ENCODE data around the gene CCDC81.

Gene CCDC81

GRCh38 chr11:86372586-86372985 lies 2.1 kb upstream of the CCDC81 start:
- TF ChIP-seq ZNF274 (IDR thresholded peaks at IDR 0.05; ENCODE audit: low read depth, low read length) = no peak
- no peak overlapping the region for H3K4me3 ChIP-seq (ENCODE audit: low read length)

- H3K4me3 ChIP-seq (ENCODE audit: low read length) = no peak overlapping the region
- TF ChIP-seq ZNF274 (IDR thresholded peaks at IDR 0.05; ENCODE audit: low read depth, low read length) = no peak
Measured at GRCh38 chr11:86374069-86374468, 618 bp upstream of the CCDC81 start.

- TF ChIP-seq ZNF274 (IDR thresholded peaks at IDR 0.05; ENCODE audit: low read depth, low read length) = no peak
- H3K4me3 ChIP-seq (ENCODE audit: low read length) = no peak overlapping the region
Measured at GRCh38 chr11:86377972-86378371, 3.3 kb downstream of the CCDC81 start.

- no peak for TF ChIP-seq ZNF274 (IDR thresholded peaks at IDR 0.05; ENCODE audit: low read depth, low read length)
- no peak overlapping the region for H3K4me3 ChIP-seq (ENCODE audit: low read length)
Measured at GRCh38 chr11:86380295-86381059, 5.8 kb downstream of the CCDC81 start.

- TF ChIP-seq ZNF274 (IDR thresholded peaks at IDR 0.05; ENCODE audit: low read depth, low read length) = no peak
- no peak overlapping the region for H3K4me3 ChIP-seq (ENCODE audit: low read length)
Measured at GRCh38 chr11:86383041-86383955, 8.6 kb downstream of the CCDC81 start.

GRCh38 chr11:86386283-86386682 lies 11.6 kb downstream of the CCDC81 start:
- TF ChIP-seq ZNF274 (IDR thresholded peaks at IDR 0.05; ENCODE audit: low read depth, low read length) = no peak
- no peak overlapping the region for H3K4me3 ChIP-seq (ENCODE audit: low read length)

GRCh38 chr11:86386746-86387145 lies 12.1 kb downstream of the CCDC81 start:
- TF ChIP-seq ZNF274 (IDR thresholded peaks at IDR 0.05; ENCODE audit: low read depth, low read length) = no peak
- H3K4me3 ChIP-seq (ENCODE audit: low read length) = no peak overlapping the region

GRCh38 chr11:86388198-86388597 lies 13.5 kb downstream of the CCDC81 start:
- no peak overlapping the region for H3K4me3 ChIP-seq (ENCODE audit: low read length)
- no peak for TF ChIP-seq ZNF274 (IDR thresholded peaks at IDR 0.05; ENCODE audit: low read depth, low read length)

- no peak overlapping the region for H3K4me3 ChIP-seq (ENCODE audit: low read length)
- no peak for TF ChIP-seq ZNF274 (IDR thresholded peaks at IDR 0.05; ENCODE audit: low read depth, low read length)
Measured at GRCh38 chr11:86390487-86390886, 15.8 kb downstream of the CCDC81 start.

GRCh38 chr11:86395061-86395551 lies 20.4 kb downstream of the CCDC81 start:
- no peak overlapping the region for H3K4me3 ChIP-seq (ENCODE audit: low read length)
- TF ChIP-seq ZNF274 (IDR thresholded peaks at IDR 0.05; ENCODE audit: low read depth, low read length) = no peak

GRCh38 chr11:86396396-86396795 lies 21.7 kb downstream of the CCDC81 start:
- TF ChIP-seq ZNF274 (IDR thresholded peaks at IDR 0.05; ENCODE audit: low read depth, low read length) = no peak
- H3K4me3 ChIP-seq (ENCODE audit: low read length) = no peak overlapping the region

GRCh38 chr11:86397351-86397750 lies 22.7 kb downstream of the CCDC81 start:
- H3K4me3 ChIP-seq (ENCODE audit: low read length) = no peak overlapping the region
- TF ChIP-seq ZNF274 (IDR thresholded peaks at IDR 0.05; ENCODE audit: low read depth, low read length) = no peak

GRCh38 chr11:86398106-86398505 lies 23.4 kb downstream of the CCDC81 start:
- no peak for TF ChIP-seq ZNF274 (IDR thresholded peaks at IDR 0.05; ENCODE audit: low read depth, low read length)
- H3K4me3 ChIP-seq (ENCODE audit: low read length) = no peak overlapping the region

- TF ChIP-seq ZNF274 (IDR thresholded peaks at IDR 0.05; ENCODE audit: low read depth, low read length) = no peak
- no peak overlapping the region for H3K4me3 ChIP-seq (ENCODE audit: low read length)
Measured at GRCh38 chr11:86403458-86403857, 28.8 kb downstream of the CCDC81 start.

GRCh38 chr11:86408845-86409244 lies 34.2 kb downstream of the CCDC81 start:
- H3K4me3 ChIP-seq (ENCODE audit: low read length) = no peak overlapping the region
- TF ChIP-seq ZNF274 (IDR thresholded peaks at IDR 0.05; ENCODE audit: low read depth, low read length) = no peak
